Cerebellar cortex (tissue), 1 donor: ENCODE data around the gene INTS11.

Experiments
- DNase-seq: peaks from one replicate; pipeline ENCODE4 v3.0.0-alpha.2; 2015; ENCODE audit warnings: low spot score

INTS11 gene

DNA sequence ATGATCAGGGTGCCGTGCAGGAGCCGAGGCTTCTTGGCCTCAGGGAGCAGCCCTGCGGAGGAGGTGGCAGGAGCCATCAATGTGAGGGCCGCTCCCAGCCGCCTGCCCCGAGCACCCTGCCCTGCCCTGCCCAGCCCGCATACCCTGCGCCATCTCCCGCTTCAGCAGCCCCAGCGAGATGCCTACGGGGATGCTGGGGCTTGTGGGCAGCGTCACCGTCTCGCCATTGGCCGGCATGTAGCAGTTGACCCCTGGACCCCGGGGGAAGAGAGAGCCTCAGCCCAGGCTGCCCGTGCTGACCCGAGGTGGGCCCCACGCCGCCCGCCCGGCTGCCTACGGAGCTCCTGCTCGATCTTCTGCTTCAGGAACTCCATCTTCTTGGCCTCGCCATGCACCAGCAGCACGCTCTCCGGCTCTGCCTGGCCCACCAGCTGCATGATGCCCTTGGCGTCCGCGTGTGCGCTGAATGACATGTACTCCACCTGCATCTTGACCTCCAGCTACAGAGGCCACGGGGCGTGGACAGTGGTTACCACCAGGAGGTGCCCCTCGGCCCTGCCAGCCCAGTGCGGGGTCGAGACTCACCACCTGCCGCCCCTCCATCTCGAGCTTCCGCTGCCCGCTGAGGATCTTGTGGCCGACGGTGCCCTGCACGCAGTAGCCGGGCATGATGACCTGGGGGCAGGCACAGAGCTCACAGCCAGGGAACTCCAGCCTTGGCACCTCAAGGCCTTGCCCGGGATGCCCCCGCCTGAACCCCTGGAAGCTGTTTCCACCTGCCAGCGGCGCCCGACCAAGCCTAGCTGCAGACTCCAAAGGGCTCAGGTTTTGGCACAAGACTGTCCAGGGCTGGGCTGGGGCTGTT, 11.8 kb downstream of the INTS11 start:
- DNase-seq = no peak

DNA sequence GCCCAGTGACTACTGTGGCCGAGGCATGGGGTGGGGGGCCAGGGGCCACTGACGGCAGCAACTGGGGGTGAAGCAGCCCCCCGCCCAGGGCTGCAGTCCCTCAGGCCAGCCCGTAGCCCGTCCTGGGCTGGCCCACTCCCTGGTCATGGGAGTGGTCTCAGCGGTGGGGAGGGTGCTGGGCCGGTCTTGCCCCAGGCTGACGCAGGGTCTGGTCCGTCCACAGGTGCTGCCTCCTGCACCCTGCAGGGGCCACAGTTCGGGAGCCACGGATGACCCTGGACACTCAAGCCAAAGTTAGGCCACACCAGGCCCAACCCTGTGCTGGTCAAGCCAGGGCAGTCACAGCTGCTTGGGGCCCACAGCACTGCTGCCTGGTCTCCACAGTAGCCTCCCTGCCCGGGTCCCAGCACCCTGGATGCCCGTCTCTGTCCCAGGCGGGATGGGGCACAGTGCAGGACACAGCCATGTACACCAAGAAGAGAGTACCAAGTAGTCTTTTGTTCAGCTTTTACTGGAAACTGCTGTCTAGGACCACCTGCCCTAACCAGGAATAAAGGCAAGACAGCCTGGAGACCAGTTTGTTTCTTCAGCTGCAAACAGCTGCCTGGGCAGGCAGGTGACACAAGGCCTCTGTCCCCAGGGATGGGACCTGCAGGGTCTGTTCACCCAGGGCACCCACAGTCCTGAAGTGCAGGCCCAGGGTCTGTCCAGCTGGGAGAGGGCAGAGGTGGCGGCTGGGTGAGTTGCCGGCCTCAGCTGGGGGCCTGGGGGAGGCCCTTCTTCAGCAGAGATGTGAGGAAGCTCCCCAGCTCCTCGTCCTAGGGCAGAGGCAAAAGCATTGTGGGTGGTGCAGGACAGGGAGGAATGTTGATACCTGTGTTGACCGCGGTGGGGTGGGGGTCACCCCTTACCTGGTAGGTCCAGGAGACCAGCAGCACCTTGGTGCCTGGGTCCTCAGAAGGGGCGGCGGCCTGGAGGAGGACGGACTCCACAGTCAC, 13.1 kb downstream of the INTS11 start:
- DNase-seq = no peak

DNA sequence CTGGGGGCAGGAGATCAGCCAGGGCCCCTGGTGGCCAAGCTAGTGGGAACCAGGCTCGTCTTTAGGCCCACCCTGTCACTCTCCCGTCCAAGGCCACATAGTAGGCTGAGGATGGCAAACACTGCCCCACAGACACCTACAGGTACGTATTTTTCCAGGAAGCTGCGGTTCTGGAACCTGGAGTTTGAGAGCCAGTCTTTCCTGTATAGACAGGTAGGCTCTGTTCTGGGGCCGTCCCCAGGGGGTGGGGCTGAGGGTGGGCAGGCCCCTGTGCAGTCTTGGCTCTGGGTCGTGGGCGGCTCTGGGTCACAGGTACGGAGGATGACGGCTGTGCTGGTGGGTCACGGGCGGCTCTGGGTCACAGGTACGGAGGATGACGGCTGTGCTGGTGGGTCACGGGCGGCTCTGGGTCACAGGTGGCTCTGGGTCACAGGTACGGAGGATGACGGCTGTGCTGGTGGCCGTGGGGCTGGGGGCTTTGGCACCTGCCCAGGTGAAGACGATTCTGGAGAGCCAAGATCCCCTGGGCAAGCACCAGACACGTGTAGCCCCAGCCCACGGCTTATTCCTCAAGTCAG, 13.9 kb downstream of the INTS11 start:
- no peak for DNase-seq

DNA sequence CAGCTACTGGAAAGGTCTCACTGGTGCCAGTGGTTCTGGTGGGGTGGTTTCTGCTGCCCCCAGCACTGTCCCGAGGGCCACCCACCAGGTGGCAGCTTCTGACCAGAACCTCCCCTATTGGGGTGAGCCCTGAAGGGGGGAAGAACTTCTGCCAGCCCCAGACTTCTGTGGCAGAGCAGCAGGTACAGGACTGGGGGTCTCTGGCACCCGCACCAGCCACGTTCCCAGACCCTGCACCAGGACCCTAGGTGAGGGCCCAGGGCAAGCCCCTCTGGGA, 14.4 kb downstream of the INTS11 start:
- no peak for DNase-seq

DNA sequence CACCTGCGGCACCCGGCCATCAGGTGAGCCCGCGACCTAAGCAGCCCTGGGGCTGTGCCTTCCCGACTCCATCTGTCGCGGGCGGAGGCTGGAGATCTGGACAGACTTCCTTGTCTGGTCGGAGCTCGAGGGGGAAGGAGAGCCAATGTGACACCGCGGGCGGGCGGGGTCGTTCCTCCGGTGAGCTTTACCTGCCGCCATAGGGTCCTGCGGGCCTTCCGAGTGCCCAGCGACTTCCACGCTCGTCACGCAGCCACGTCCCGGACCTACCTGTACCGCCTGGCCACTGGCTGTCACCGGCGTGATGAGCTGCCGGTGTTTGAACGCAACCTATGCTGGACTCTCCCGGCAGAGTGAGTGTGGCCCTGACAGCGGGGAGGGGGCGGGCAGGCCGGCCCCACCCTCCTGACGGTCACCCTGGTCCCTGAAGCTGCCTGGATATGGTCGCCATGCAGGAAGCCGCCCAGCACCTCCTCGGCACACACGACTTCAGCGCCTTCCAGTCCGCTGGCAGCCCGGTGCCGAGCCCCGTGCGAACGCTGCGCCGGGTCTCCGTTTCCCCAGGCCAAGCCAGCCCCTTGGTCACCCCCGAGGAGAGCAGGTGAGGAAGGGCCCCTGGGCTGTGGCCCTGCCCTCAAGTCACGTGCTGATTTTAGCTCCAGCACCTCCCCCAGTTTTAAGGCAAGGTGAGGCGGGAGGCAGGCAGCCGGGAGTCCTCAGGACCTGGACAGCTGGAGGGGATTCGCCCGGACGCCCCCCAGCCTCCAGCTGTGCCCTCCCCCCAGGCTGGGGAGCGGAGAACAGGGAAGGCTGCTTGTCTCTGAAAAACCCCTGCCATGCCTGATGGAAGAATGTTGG, 15.0 kb downstream of the INTS11 start:
- DNase-seq = peak; percentile 42

DNA sequence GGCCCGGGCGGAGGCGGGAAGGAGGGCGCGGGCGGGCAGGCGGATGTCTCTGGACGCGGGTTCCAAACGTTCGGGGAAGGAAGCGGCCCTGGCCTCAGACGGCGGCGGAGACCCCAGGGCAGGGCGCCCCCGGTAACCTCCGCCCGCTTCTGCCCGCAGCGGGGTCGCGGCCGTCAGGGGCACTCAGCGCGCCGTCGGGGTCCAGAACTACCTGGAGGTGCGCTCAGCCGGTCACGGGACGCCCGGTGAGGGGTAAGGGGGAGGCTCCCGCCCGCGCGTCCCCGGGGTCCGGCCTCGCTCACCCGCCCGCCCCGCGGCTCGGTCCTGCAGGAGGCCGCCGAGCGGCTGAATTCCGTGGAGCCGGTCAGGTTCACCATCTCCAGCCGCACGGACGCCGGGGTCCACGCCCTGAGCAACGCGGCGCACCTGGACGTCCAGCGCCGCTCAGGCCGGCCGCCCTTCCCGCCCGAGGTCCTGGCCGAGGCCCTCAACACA, 15.7 kb downstream of the INTS11 start:
- DNase-seq = no peak

DNA sequence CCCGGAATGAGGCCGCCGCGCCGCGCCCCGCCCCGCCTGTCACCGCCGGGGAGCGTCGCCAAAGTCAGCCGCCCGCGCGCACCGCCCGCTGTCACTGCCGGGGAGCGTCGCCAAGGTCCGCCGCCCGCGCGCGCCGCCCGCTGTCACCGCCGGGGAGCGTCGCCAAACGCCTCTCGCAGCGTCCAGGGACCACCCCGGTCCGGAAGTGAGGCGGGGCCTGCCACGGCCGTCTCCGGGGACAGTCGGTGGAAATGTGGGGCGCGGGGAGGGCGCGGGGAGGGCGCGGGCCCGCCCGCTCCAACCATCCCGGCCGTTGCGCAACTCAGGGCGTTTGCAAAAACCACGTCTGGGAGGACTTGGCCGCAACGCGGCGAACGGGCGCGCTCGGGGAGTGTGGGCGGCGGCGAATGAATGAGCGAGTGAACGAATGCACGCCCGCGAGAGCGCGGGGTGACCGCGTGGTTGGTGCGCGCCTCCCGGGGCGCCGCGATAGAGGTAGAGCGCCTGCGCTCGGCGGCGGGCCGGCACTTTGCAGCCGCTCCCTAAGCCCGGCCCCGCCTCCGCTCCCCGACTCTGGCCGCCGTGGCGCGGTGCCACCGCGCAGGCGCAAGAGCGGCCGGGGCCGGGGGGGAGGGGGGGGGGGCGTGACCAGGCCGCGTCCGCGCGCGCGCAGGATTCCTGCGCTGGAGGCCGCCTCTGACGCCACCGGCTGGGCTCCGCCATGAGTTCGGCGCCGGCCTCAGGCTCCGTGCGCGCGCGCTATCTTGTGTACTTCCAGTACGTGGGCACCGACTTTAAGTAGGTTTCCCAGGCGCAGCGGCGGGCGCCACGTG, 16.3 kb downstream of the INTS11 start, which contains the start of the genes ACAP3 and PUSL1:
Gene ACAP3 (minus strand): TSS at position 8 of the 833 bp plus-strand sequence. CDS start 115 bp downstream, outside the sequence.
Gene PUSL1 (plus strand): TSS at position 675 of the 833 bp plus-strand sequence. CDS start 47 bp downstream, at position 722.
- peak; percentile 84 for DNase-seq

DNA sequence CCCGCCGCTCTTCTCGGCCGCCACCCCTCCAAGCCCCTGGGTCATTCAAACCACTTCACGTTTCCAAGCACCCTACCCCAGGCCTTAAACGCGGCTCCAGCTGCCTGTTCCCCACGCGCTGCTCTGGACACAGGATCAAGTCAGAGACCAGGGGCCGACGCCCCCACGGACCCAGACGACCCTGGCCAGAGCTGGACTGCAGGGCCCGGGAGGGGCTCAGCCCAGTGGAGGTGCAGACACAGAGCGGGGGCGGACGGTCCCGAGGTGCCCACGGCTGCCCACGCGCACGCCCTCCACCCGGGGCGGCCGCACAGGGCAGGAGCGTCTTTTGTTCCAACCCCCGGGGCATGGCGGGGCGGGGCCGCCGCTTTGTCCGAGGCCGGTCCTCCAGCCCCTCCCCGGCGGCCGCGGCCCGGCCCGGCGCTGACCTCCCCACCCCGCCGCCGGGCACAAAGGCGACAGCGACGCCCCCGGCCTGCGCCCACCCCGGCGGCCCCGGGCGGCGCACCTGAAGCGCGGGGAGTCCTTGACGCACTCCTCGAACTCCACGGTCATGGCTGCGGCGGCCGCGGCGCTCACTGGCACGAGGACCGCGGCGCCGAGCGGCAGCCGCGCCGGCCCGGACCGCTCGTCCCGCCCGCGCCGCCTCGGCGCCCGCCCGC, 17.1 kb downstream of the INTS11 start:
- peak; percentile 19 for DNase-seq

DNA sequence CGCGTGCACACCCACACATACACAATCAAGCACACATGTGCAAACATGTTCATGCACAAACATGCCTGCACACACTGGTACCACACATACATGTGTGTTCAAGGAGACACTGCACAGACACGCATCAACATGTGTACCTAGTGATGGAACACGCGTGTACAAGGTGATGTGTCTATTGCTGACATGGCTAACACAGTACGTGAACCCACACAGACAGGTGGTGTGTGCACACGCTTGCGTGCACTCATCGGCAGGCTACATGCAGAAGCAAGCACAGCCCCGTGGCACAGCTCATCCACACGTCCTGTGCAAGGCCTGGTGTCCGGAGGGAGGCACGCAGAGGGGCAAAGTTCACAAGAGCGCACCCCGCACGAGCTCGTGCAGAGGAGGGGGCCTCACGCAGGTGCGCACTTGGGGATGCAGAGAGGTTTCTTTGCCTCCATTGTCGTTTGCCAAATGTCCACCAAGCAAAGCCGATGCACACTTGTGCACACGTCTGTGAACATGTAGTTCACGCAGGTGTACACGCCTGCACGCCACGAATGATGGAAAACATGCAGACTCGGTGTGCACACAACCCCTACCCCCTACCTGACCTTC, 17.7 kb downstream of the INTS11 start:
- peak; percentile 26 for DNase-seq

DNA sequence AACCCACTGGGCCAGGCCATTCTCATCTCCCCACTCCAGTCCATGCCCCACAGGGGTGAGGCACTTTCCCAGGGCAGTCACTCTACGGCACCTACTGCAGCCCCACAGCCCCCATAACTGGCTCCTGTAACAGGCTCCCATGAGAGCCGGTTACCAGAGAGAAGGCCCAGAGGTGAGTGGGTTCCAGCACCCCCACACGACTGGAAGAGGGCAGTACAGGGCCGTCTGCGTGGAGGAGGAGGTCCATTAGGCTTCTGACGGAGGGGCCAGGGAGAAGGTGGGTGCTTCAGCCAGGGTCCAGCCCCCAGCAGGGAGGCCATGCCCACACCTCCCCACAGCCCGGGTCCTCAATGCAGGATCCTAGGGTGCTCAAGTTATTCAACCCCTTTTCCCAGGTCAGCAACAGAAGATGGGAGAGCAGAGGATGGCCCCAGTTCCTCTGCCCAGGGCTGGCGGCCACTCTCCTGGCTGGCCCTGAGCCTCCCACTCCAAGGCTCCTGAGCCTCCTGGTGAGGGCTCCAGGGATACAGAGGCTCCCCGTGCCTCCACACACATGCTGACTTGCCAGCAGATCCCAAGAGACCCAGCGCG, 18.3 kb downstream of the INTS11 start:
- DNase-seq = peak; percentile 50

DNA sequence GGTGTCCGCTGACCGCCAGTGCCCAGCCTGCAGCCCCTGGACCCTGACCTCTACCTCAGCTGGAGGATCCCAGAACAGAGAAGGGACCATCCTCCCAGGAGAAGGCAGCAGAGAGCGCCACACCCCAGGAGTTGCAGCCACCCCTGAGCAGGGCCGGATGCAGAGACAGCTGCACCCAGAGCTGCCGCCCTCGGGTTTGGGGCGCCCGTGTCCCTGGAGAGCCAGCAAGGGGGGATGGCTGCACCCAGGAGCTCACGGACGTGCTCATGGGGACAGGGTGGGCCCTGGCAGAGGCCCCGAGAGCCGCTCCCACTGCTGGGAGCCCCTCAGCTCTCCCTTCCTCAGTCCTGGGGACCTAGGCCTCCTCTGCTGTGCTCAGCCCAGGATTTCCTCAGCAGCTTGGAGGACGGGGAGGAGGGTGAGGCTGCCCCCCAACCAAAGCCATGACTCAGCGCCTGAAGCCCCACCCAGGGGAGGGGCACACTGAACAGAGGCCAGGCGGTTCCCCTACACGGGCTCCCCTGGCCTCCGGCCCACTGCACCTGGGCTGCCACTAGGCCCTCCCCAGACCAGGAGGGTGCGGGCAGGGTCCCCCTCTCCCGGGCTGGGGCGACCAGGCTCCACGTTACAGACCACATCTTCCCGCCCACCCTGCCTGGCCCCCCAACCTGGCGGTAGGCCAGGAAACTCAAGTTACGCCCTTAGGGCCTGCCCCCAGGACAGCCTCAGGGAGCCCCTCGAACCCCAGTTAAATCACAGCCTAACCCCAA, 19.0 kb downstream of the INTS11 start:
- DNase-seq = peak; percentile 42

DNA sequence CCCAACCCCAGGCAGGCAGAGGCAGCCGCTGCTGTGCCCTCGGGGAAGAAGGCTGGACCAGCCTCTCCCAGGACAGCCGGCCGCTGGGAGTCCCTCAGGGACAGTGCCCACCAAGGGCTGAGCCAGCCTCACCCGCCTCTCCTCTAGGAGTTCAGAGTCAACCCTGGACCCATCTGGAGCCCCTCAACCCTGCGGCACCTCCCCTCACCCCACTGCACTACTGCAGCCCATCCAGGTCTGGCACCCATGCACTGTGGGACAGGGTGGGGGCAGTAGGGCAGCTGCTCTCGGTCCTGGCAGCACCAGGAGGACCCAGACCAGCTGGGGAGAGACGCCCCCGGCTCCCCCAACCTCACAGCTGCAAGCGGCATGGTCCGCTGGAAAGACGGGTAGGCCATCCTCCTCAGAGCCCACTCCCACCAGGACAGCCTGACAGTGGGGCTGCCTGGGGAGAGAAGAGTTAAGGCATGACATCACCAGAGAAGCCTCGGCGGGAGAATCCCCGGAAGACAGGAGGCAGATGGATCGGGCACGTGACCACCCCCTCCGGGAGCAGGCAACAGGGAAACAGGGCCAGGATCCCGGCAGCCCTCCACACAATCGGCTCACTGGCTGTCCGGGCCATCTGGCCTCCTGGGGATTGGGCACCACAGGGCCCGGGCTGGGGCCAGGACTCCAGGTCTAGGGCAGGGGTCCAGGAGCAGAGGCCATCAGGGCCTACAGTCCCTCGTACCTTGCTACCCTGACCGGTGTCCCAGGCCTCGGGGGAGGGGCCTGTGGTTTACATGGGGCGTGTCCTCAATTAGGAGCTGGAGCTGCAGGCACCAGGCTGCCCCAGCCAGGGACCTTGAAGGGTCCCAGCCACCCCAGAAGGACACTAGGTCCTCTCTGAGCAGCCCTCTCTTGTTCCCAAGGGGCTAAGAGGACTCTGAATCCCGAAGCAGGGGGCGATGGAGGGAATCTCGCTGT, 19.8 kb downstream of the INTS11 start:
- DNase-seq = peak; percentile 92

DNA sequence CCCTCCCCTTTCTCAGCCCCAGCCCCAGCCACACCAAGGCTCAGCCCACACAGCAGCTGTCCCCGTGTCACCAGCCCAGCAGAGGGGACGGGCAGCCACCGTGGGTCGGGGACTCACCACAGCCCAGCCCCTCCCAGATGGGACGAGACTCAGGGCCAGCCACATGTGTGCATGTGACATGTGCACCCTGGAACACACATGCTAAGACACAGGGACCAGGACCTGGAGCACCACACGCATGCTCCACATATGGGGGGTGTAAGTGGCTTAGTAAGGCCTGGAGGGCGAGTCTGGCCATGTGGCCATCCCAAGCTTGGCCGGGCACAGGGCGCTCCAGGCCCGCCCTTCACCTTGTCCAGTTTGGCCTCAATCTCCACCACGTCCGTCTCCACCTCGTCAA, 20.7 kb downstream of the INTS11 start:
- peak; percentile 31 for DNase-seq

DNA sequence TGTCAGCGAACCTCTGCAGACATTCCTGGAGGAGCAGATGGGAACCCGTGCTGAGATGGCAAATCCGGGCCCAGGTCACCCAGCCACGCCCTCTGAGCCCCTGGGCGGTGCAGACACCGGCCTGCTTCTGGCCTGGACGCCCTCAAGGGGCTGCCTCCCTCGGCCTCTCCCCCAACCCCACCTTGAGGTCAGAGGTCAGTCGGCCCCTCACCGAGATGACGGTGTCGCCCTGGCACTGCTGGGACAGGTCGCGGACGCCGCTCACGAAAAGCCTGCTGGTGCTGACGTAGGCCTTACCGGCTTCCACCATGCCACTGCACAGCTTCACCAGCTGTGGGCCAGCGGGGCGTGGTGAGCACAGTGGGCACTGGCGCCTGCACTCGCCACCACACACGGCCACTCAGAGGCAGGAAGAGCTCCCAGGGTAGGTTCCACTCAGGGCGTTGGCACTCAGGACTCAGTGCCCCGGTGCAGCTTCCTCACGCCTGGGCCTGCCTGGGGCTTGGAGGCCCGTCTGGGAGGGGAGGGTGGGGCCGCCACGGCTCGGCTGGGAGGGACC, 21.4 kb downstream of the INTS11 start:
- peak; percentile 28 for DNase-seq

DNA sequence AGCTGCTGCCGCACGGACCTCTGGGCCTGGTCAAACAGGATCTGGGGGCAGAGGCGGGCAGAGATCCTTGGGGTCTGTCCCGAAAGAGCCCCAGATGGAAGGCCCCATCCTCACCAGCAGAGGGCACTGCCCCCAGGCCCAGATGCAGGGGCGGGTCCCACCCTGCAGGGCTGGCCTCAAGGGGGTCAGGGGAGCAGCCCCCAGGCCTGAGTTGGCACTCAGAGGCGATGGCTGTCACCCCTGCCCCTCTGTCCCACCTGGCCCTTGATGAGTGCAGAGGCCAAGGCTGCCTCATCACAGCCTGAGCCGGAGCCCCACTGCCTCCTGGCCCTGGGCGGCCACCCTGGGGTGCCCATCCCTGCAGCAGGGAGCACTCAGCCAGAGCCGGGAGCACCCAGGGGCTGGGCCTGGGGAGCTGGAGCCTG, 22.4 kb downstream of the INTS11 start:
- no peak for DNase-seq

DNA sequence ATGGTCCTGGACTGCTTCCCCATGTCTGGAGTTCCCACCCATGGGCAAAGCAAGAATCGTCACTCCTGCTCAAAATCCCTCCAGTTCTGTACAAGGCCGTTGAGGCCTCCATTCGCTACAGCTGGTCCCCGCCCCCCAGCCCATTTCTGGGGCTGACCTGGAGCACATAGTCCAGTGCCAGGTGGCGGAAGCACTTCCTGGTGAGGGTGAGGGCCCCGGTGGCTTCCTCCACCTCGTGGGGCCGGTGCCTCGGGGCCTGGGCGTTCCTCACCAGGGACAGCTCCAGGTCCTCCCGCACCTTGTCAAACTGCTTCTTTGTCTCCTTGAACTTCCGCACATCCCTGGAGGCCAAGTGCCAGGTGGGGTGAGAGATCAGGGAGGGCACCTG, 24.1 kb downstream of the INTS11 start:
- no peak for DNase-seq
